ENCODE data around the gene AGBL5.

GRCh38 chr2:27041752-27042151 lies 9.7 kb upstream of the AGBL5 start:
- no peak for TF ChIP-seq CTCF (tag by site-specific recombination; IDR thresholded peaks at IDR 0.05)
- TF ChIP-seq ZNF350 (tag by site-specific recombination; IDR thresholded peaks at IDR 0.05) = no peak
- TF ChIP-seq HOXC10 (CRISPR knock-in tag; IDR thresholded peaks at IDR 0.05) = no peak
- no peak for TF ChIP-seq ATF2 (tag by site-specific recombination; IDR thresholded peaks at IDR 0.05; ENCODE audit: low read depth)
- no peak for TF ChIP-seq ZNF274 (IDR thresholded peaks at IDR 0.05; ENCODE audit: low read length)
- no peak for TF ChIP-seq ZNF274 (tag by site-specific recombination; IDR thresholded peaks at IDR 0.05; ENCODE audit: borderline replicate concordance)
- no peak for TF ChIP-seq RBAK (tag by site-specific recombination; IDR thresholded peaks at IDR 0.05)
- no peak for TF ChIP-seq ZNF175 (tag by site-specific recombination; IDR thresholded peaks at IDR 0.05)
- TF ChIP-seq ZNF449 (tag by site-specific recombination; IDR thresholded peaks at IDR 0.05) = no peak
- TF ChIP-seq ZNF488 (tag by site-specific recombination; IDR thresholded peaks at IDR 0.05) = no peak

Measured in HEK293 (cell line).